Suprapubic skin (tissue), 4 donors: Measurements from ENCODE around the gene ARHGAP44. TPM values are rescaled to one million over a fixed set of nuclear protein-coding genes. Genes with fewer than 3 reads are reported as not detected.

ENCODE experiments used
- DNase-seq, 2 donors: peaks; one replicate each; pipeline ENCODE4 v3.0.0-alpha.2; 2019; ENCODE audit warnings: low spot score in 2 of 2
- H3K27ac ChIP-seq: fragments of 200-600 bp; sonication (generic); one replicate; pipeline ENCODE4 v1.5.1; 2019
- H3K27me3 ChIP-seq: fragments of 200-600 bp; sonication (generic); one replicate; pipeline ENCODE4 v1.5.1; 2019
- H3K36me3 ChIP-seq: fragments of 200-600 bp; sonication (generic); one replicate; pipeline ENCODE4 v1.5.1; 2019
- H3K4me1 ChIP-seq: fragments of 200-600 bp; sonication (generic); one replicate; pipeline ENCODE4 v1.5.1; 2019
- H3K4me3 ChIP-seq: fragments of 200-600 bp; sonication (generic); one replicate; pipeline ENCODE4 v1.5.1; 2019; ENCODE audit warnings: mild to moderate bottlenecking
- H3K9me3 ChIP-seq: fragments of 200-600 bp; sonication (generic); one replicate; pipeline ENCODE4 v1.5.1; 2019
- CTCF ChIP-seq, 2 donors: fragments of 200-600 bp in 1 of 2; fragments of 450-650 bp in 1 of 2; sonication (generic) in 1 of 2; IDR thresholded peaks; one replicate each; pipeline ENCODE4 v1.5.1; 2016 to 2019; ENCODE audit warnings: antibody characterized with exemption in 2 of 2, mild to moderate bottlenecking in 1 of 2, moderate library complexity in 1 of 2
- EP300 ChIP-seq: sonication (generic); formaldehyde crosslinking; IDR thresholded peaks from one replicate; pipeline ENCODE4 v1.6.1; 2017; ENCODE audit warnings: antibody characterized with exemption
- POLR2A ChIP-seq, 2 donors: fragments of 450-650 bp; IDR thresholded peaks; one replicate each; pipeline ENCODE4 v1.6.1; 2017; ENCODE audit warnings: antibody characterized with exemption in 2 of 2, mild to moderate bottlenecking in 2 of 2, moderate library complexity in 2 of 2
- POLR2AphosphoS5 ChIP-seq, 3 donors: sonication (generic); formaldehyde crosslinking; IDR thresholded peaks; one replicate each; pipeline ENCODE4 v1.6.1; 2017; ENCODE audit warnings: antibody characterized with exemption in 3 of 3
- WGBS: methylation state at CpG from one replicate; pipeline ENCODE4 v1.1.5; 2018; 5-methylcytosine and 5-hydroxymethylcytosine counted together
- total RNA-seq, 4 donors: library from RNA; depleted of rRNA; stranded (reverse); fragments of >200 nt; gene quantifications; one replicate each; pipeline ENCODE4 v1.1.0, GENCODE V29; 2016

Gene ARHGAP44
- total RNA-seq, 4 donors from 2014 or later = 3.5 to 7.1 (median 5.3) TPM

GRCh38 chr17:13003927-13004326 lies 214.6 kb downstream of the ARHGAP44 start:
- Histone ChIP-seq H3K27ac (no peak overlapping the region), H3K4me3 (no peak overlapping the region), H3K4me1 (no peaks in the 10 kb centered on the region), H3K9me3 (no peaks in the 10 kb centered on the region), H3K36me3 (peaks cover 98% of the 10 kb centered on the region), H3K27me3 (no peaks in the 10 kb centered on the region)
- 89% methylated on average over 6 of the region's 6 CpGs for WGBS
- DNase-seq = no peak
- no peak for TF ChIP-seq CTCF (IDR thresholded peaks at IDR 0.05)
- TF ChIP-seq POLR2AphosphoS5 (IDR thresholded peaks at IDR 0.05) = no peak
- TF ChIP-seq EP300 = no peak
- no peak for TF ChIP-seq POLR2A (IDR thresholded peaks at IDR 0.05)

DNA sequence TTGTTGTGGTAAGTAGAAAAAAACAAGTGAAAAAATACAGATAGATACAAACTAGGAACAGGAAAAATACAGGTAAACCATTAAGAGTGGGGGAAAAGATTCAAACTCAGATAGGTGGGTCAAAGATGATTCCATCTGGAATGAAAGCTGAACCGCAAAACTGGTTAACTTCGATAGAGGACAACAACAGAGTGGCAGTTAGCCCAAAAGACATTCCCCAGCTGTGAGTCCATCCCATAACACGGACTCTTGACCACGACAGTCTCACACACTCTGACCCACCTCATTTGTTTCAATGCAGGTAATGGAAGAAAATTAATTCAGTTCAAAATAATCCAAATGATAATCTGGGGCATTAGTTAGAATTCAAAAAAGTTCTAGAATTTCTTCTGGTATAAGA lies 215.0 kb downstream of the ARHGAP44 start:
- Histone ChIP-seq H3K4me1 (no peaks in the 10 kb centered on the region), H3K27ac (no peak overlapping the region), H3K9me3 (no peaks in the 10 kb centered on the region), H3K27me3 (no peaks in the 10 kb centered on the region), H3K36me3 (peaks cover 96% of the 10 kb centered on the region), H3K4me3 (no peak overlapping the region)
- WGBS = 90% methylated on average over 4 of the region's 4 CpGs
- DNase-seq = no peak
- TF ChIP-seq POLR2A (IDR thresholded peaks at IDR 0.05) = no peak
- no peak for TF ChIP-seq CTCF (IDR thresholded peaks at IDR 0.05)
- no peak for TF ChIP-seq POLR2AphosphoS5 (IDR thresholded peaks at IDR 0.05)
- no peak for TF ChIP-seq EP300

GRCh38 chr17:13005530-13005929 lies 216.2 kb downstream of the ARHGAP44 start:
- DNase-seq = peak in 1 of 2 donors; percentile 20
- Histone ChIP-seq H3K4me1 (no peaks in the 10 kb centered on the region), H3K36me3 (peaks cover 96% of the 10 kb centered on the region), H3K9me3 (no peaks in the 10 kb centered on the region), H3K27me3 (no peaks in the 10 kb centered on the region), H3K27ac (no peak overlapping the region), H3K4me3 (no peak overlapping the region)
- TF ChIP-seq EP300 (no peak), POLR2A (IDR thresholded peaks at IDR 0.05) (no peak), CTCF (IDR thresholded peaks at IDR 0.05) (no peak), POLR2AphosphoS5 (IDR thresholded peaks at IDR 0.05) (no peak)
- WGBS = 92% methylated on average over 6 of the region's 6 CpGs

DNA sequence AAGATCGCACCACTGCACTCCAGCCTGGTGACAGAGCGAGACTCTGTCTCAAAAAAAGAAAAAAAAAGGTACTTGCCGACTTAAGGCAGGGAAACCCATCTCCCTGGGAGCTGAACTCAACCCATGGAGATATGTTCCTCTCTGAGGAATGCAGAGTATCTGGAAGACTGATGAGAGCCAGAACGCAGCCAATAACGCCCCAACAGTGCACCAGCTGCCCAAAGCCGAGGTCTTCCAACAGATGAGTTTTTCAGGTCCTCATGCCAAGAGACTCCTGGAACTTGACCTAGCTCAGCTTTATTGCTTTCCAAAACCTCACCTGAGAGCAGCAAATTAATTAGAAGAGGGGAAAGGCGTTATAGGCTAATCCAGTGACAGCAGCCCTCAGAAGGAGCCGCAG lies 219.2 kb downstream of the ARHGAP44 start:
- Histone ChIP-seq H3K4me1 (no peaks in the 10 kb centered on the region), H3K36me3 (peaks cover 99% of the 10 kb centered on the region), H3K27me3 (no peaks in the 10 kb centered on the region)

DNA sequence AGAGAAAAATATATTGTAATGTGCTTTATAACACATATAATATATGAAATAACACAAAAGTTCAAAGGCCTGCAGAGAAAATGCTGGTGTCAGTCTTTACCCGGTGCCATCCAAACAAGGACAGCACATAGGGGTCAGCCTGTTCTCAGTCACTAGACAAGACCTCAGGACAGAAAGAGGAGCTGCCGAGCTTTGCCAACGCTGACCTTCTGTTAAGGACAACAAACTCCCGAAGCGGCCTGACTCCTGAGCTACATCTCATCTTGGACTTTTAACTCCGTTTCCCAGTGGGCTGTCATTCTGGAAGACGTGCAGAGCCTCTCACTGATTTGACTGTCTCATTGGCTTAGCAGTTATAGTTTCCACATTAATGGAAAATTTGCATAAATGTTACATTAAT lies 221.7 kb downstream of the ARHGAP44 start:
- WGBS = 92% methylated on average over 7 of the region's 7 CpGs
- Histone ChIP-seq H3K4me1 (no peaks in the 10 kb centered on the region), H3K27ac (no peak overlapping the region), H3K9me3 (no peaks in the 10 kb centered on the region), H3K27me3 (no peaks in the 10 kb centered on the region), H3K36me3 (peaks cover 99% of the 10 kb centered on the region), H3K4me3 (no peak overlapping the region)
- DNase-seq = no peak
- TF ChIP-seq CTCF (IDR thresholded peaks at IDR 0.05) (no peak), EP300 (no peak), POLR2A (IDR thresholded peaks at IDR 0.05) (no peak), POLR2AphosphoS5 (IDR thresholded peaks at IDR 0.05) (no peak)

More for the DNA sequence above, 219.2 kb downstream of the ARHGAP44 start:
- no peaks in the 10 kb centered on the region for H3K9me3 ChIP-seq
- TF ChIP-seq CTCF (IDR thresholded peaks at IDR 0.05) (no peak), EP300 (no peak), POLR2AphosphoS5 (IDR thresholded peaks at IDR 0.05) (no peak), POLR2A (IDR thresholded peaks at IDR 0.05) (no peak)
- 95% methylated on average over 7 of the region's 8 CpGs for WGBS
- peak in 1 of 2 donors; percentile 11 for DNase-seq
- H3K4me3 ChIP-seq = no peak overlapping the region
- no peak overlapping the region for H3K27ac ChIP-seq
